HK-2 (cell line): ENCODE measurements around the gene PWP2.
"Not testable (repeated sequence)": the region's sequence is repeated elsewhere in the genome, so short reads cannot be mapped to it uniquely, and the experiment has no call there.

Experiments
- DNase-seq: peaks from one replicate; pipeline ENCODE4 v3.0.0-alpha.2; 2018; ENCODE audit not compliant: unreplicated experiment

PWP2 gene

DNA sequence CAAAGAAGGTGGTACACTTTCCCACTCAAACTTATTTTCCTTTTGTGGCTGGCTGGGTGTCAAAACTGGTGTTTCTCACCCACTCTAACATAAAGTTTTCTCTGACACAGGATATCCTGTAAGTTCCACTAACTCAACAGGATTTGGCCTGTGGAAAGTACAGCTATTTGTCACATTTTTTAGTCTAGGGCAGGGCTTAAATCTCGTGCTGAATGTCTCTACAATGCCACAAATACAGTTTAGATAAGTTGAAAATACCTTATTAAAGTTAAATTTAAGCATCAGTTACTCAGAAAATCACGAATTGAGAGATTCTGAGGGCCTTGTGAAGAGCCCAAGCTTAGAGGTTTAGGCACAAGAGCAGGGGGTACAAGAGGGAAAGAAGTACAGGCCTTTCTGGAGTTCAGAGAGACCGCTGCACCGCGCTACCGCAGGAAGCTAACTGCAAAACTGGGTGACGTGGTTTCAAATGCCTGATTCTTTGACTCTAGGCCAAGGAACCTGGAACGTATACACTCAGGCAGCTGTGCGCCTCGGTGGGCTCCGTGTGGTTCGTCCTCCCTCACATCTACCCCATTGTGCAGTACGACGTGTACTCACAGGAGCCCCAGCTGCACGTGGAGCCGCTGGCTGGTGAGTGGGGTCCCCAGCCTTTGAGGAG lies 23.4 kb upstream of the PWP2 start:
- no peak for DNase-seq

- DNase-seq, result no peak
Measured at GRCh38 chr21:44084496-44085241, 22.5 kb upstream of the PWP2 start.

DNA sequence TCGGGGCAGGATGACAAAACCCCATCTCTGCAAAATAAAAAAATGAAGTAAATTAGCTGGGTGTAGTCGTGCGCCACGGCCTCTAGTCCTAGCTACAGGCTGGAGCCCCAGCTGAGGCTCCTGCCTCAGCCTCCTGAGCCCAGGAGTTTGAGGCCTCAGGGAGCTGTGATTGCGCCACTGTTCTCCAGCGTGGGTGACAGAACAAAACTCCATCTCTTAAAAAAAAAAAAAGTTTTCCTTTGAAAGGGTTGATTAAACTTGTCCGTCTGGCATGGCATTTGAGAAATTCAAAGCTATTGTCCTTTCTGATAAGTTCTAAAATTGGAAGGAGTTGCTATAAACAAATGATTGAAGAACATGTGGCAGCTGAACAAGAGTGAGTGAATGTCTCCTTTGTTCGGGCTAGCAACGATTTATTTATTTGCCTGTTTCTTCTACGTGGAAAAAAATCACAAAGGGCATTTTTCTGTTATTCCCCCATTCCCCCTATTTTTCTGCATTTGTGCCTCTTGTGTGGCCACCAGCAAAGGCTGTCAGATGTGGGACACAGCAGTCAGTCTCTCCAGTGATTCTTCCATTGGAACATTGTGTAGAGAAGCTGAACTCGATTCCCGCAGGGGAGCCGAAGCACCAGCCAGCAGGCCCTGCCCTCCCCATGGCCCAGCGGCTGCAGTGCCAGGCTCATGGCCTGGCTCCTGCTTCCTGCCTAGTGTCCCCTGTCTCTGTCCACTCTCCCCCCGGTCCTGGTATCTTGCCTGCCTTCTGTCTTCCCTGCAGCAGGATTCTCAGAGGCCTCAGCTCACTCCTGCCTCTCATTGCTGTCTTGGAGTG lies 21.5 kb upstream of the PWP2 start:
- no peak for DNase-seq

DNA sequence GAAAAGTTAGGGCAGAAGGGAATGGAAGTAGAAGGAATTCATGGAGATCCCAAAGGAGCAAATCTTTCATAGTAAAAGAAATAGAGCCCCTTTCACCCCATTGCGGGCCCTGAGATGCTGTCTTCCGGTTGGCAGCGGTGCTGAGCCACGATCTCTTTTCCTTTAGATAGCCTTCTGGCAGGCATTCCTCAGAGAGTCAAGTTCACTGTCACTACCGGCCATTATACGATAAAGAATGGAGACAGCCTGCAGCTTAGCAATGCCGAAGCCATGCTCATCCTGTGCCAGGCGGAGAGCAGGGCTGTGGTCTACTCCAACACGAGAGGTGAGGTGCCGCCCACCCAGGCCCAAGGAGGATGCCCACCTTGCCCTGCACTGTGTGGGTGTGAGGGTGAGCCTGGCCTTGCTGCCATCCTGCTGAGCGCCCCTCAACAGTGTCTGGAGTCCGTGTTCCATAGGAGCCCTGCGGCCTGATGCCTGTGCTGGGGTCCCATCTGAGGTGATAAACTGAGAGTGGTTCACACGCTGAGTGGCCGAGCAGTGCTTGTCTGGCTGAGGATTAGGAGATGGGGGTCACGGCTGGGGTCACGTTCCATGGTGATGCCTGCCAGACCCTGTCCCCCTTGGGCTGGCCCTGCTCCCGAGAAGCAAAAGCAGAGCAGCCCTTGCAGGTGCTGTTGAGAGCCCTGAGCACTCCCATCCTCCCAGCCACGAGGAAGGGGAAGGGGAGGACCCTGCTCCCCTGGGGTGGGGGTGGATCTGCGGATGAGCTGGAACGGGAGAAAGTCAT lies 20.4 kb upstream of the PWP2 start:
- DNase-seq, result no peak

- no peak for DNase-seq
Measured at GRCh38 chr21:44087426-44088400, 19.5 kb upstream of the PWP2 start.

DNA sequence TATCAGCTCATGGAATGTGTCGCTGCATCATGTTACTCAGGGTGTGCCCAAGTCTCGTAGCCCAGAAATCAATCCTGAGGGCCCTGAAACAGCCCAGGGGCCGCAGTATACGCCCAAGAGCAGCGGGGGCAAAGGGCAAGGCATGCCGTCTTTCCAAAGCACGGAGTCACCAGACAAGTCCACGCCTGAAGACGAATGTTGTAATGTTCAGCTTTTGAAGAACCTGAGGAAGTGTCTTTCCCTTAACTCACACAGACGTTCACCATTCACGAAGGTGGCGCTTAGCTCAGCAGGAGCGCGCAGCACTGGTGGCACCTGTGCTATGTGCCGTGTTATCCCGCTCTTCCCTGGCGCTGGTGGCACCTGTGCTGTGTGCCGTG lies 18.8 kb upstream of the PWP2 start:
- DNase-seq, result no peak

DNA sequence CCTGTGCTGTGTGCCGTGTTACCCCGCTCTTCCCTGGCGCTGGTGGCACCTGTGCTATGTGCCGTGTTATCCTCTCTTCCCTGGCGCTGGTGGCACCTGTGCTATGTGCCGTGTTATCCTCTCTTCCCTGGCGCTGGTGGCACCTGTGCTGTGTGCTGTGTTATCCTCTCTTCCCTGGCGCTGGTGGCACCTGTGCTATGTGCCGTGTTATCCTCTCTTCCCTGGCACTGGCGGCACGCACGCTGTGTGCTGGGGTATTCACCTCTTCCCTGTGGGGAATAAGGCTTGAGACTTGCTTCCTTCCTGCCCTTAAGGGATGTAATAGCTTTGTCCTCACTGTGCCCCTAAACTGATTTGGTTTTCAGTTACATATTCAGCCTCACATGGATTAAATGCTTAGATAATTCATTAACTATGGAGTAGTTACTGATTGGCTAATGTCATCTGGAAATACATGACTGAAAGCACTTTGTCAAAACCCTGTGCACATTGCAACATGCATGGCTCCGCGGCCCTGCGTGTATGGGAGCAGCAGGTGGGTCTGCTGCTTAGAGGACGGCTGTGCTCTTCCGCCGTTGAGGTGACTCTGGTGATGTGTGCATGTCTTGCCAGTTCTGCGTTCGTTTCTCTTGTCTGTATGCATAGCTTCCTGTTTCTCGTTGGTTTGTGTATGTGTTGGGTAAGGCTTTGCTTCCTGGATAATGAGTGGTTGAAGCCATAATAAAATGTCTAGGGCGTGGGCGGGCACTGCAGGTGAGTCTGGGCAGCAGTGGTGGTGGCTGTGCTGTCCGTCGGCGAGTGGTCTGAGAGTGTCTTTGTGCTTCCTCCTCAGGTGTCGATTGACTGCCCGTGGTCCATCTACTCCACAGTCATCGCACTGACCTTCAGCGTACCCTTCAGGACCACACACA lies 17.9 kb upstream of the PWP2 start:
- no peak for DNase-seq

- DNase-seq, result no peak
Measured at GRCh38 chr21:44090325-44090724, 16.9 kb upstream of the PWP2 start.

DNA sequence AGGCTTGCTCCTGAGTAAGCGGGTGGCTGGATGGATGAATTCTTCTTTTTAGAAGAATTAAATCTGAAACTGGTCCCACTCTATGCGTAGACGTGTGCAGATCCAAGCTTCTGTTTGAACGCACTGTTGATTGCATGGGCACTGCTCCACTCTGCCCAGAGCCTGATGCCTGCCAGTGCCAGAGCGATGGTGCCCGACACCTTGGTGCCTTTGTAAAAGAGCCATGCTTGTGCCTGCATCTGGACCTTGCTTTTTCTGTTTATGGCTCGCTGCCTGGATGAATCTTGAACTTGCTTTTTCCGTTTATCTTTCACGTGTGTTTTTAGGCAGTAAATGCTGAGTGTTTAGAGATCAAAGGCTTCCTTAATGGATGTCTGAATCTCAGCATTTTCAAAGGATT lies 15.0 kb upstream of the PWP2 start:
- no peak for DNase-seq

DNA sequence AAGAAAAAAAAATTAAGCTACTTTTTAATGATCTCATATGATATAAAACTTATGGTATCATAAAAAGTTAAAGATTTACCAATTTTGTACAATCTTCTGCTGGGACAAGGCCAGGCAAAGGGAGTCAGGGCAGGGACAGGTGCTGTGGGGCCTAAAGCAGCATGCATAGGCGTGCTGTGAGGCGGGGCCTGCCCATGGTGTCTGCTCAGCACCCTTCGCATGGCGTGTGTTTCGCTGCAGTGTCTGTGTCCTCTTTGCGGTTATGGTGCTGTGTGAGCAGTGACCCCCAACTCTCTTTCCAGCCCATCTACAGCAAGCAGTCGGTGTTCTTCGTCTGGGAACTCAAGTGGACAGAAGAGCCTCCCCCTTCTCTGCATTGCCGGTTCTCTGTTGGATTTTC lies 13.4 kb upstream of the PWP2 start:
- no peak for DNase-seq

GRCh38 chr21:44094832-44095231 lies 12.4 kb upstream of the PWP2 start:
- DNase-seq, result no peak

GRCh38 chr21:44098507-44098906 lies 8.7 kb upstream of the PWP2 start:
- not testable (repeated sequence) for DNase-seq

DNA sequence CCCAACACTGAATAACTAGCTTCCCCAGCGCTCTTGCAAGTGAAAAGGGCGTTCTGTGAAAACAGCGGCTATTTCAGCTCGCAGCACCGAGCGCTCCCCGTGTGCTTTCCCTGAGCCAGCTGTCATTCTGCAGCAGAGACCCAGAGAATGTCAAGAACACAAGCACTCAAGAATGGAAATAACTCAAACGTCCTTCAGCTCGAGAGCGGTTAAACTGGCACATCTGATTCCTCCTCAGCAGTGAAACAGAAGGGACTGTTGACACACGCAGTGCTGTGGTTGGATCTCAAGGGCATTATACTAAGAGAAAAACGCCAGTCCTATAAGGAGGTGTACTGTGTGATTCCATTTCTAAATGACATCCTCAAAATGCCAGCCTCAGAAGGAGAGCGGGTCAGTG lies 8.2 kb upstream of the PWP2 start:
- not testable (repeated sequence) for DNase-seq

- DNase-seq, result not testable (repeated sequence)
Measured at GRCh38 chr21:44107589-44107988, 390 bp downstream of the PWP2 start.

- DNase-seq, result not testable (repeated sequence)
Measured at GRCh38 chr21:44113702-44114371, 6.6 kb downstream of the PWP2 start.

DNA sequence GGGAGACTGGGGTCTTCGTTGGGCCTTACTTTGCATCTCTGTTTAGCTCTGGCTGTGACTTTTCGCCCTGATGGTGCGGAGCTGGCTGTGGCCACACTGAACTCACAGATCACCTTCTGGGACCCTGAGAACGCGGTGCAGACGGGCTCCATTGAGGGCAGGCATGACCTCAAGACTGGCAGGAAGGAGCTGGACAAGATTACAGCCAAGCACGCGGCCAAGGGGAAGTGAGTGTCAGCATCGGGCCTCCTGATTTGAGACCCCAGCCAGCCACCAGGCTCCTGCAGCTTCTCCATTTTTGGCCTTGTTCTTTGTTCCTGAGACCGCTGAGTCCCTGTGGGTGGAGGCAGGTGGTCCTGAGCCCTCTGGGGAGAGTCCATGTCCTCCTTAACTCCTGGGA lies 14.9 kb downstream of the PWP2 start:
- not testable (repeated sequence) for DNase-seq

DNA sequence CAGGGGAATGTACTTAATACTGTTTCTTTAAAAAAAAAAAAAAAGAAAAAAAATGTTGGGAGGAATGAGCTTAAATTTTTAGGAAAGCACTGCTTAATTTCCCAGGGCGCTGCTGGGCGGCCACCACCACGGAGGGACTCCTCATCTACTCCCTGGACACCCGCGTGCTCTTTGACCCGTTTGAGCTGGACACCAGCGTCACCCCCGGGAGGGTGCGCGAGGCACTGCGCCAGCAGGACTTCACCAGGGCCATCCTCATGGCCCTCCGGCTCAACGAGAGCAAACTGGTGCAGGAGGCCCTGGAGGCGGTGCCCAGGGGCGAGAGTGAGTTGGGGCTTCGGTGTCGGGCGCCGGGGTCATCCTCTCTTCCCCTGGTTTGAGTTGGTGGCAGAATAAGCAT lies 20.6 kb downstream of the PWP2 start:
- DNase-seq, result not testable (repeated sequence)

GRCh38 chr21:44133715-44134057 lies 26.5 kb downstream of the PWP2 start:
- not testable (repeated sequence) for DNase-seq

DNA sequence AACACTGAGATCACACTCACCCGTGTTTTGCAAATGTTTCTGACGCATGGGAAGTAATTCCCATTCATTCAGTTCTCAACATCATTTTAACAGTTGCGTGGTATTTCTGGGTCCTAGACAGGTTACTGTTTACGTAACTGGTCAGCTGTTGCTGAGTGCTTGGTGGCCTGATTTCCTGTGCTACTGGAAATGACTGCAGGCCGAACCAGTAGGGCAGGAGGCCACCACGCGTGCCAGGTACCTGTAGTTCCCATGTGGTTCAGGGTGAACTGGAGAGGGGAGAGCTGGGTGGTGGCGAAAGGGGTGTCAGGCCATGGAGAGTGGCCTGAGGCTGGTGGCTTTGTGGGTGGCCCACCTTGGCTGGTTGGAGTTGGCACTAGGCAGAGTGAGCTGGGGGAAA lies 27.5 kb downstream of the PWP2 start:
- not testable (repeated sequence) for DNase-seq
